Sciatic nerve (tissue), 2 donors: ENCODE measurements around the gene NFIB. TPM values are rescaled to one million over a fixed set of nuclear protein-coding genes. Genes with fewer than 3 reads are reported as not detected.

ENCODE experiments used
- ATAC-seq: fragments of 200-7000 bp; cut with Tn5 transposase; one replicate; pipeline ENCODE4 v1.9.1; 2020; ENCODE audit warnings: mild to moderate bottlenecking, moderate library complexity
- DNase-seq: peaks from one replicate; pipeline ENCODE4 v3.0.0-alpha.2; 2020; ENCODE audit warnings: low spot score
- intact Hi-C: fragments of 100-400 bp; cut with DNase I; formaldehyde crosslinking; loops from one replicate; pipeline ENCODE4 v1.14.2; 2022
- total RNA-seq: library from RNA; stranded (reverse); fragmentation: NEBNext Ultra II Directional; extraction: Animal tissue kit (Norgen Biotek cat#: 25700); gene quantifications from one replicate; pipeline ENCODE4 v1.2.1, GENCODE V29; 2021
- donor health status: DM: no; HTN: no; CAD: no.
- donor health status: DM: no; HTN: no; CAD: no.

Gene NFIB
- total RNA-seq, 1 donor from 2014 or later = 137 TPM

- DNase-seq (no peak), ATAC-seq (no peak)
- intact Hi-C loops = no loop called here
Observed at GRCh38 chr9:14148501-14149103, 165.3 kb downstream of the NFIB start.

- DNase-seq (no peak), ATAC-seq (no peak)
- intact Hi-C loops = no loop called here
Observed at GRCh38 chr9:14147738-14148137, 166.2 kb downstream of the NFIB start.

GRCh38 chr9:14146201-14146874 is 167.6 kb downstream of the NFIB start:
- intact Hi-C loops = no loop called here
- DNase-seq (no peak), ATAC-seq (no peak)

- no peak for ATAC-seq
- DNase-seq = no peak
- intact Hi-C loops = no loop called here
Observed at GRCh38 chr9:14144215-14144614, 169.7 kb downstream of the NFIB start.

- intact Hi-C loops = no loop called here
- DNase-seq = no peak
- no peak for ATAC-seq
Observed at GRCh38 chr9:14141699-14142098, 172.2 kb downstream of the NFIB start.

DNA sequence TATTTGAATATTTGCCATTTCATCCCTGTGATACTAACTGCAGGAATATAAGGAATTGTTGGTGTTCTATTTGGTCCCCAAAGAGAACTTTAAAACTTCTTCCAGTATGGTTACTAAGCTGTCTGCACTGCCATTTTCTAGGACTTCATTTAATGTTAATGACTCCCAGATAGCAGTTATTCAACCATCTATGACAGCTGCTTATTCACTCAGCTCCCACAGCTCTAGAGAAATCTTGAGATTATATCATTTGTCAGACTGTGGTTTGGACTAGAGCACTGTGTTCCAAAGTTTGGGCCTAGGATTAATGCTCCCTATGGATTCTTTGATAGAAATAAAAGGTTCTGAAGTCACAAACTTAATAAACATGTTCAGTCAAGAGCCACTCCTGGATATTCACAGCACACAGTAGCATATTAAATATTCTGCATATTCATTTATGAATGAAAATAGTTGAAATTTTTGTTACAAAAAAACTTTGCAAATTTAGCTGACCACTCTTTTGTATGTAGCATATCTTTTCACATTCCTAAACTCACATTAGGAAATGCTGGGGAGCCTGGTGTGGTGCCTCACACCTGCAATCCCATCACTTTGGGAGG is 173.7 kb downstream of the NFIB start:
- no peak for ATAC-seq
- DNase-seq = no peak
- intact Hi-C loops = no loop called here

GRCh38 chr9:14139287-14139686 is 174.7 kb downstream of the NFIB start:
- ATAC-seq (no peak), DNase-seq (no peak)
- intact Hi-C loops = no loop called here

DNA sequence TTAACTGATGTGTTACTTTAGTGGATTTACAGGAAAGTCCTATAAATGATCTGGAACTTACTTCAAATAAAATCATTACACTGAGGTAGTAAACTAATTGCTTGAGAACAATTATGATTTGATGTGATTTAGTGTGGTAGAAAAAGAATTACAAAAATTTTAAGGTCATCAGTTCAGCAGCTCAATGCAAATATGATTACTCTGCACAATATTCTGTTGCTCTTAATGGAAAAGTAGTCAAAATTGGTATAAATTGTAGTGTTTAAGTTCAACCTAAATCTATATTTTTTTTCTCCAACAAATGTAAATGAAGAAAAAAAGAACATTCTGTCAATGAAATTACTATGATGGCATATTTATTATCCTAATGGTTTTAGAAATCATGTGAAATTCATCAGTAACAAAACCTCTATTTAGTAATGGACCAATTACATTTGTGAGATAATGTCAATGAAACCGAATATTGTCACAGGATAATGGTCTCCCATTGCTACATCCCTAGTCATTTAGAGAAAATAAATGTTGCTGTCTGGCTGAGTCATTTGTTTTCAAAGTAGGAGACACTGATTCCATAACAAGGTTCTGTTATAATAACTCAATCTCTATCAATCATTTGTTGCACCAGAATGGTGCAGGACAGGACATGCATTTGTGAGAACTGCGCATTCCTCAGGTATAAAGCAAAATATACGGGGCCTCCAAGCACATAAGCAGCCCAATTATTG is 177.1 kb downstream of the NFIB start:
- ATAC-seq = no peak
- DNase-seq = no peak
- intact Hi-C loops = no loop called here

DNA sequence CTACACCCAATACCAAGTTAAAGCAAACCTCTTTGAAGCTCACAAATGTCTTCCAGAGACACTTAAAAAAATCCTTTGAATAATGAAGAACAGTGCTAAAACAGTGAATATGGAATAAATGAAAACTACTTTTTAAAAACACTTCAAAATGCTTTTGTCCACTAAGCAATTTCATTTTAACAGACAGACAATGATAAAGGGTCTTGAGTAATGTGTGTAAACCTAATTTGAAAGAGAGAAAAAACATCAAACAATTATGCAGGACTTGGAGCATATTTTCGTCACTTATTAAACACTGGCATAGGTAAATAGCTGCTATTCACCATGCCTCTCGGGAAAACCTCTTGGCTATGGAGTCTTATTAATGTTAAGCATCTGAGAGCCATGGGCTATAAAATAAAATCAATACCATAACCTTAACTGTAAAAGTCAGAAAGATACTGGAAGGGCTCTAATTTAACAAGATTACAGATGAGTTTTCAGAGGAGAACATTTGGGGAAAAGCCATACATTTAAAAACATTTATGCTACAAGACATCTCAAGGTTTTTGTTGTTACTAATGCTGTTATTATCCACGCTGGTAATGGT is 177.8 kb downstream of the NFIB start:
- DNase-seq (no peak), ATAC-seq (no peak)
- intact Hi-C loops = no loop called here

DNA sequence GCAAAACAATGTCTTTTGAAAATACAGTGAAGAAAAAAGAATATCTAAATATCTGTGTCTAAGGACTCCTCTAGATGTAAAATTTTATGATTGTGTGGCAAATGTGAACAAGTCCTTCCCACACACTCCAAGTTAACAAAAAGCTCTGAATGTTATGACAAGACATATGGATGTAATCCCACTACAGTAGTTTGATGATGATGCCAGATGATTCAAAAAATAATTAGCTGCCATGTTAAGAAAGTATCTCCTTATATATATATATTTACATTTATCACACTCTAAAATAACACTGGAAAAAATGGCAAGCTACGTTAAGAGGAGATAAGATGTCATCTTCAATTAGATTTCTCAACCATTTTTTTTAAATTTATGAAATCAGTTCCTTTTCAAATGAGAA is 178.5 kb downstream of the NFIB start:
- ATAC-seq = no peak
- intact Hi-C loops = no loop called here
- no peak for DNase-seq

- DNase-seq = no peak
- intact Hi-C loops = no loop called here
- ATAC-seq = peak; percentile 32
Observed at GRCh38 chr9:14133394-14133793, 180.5 kb downstream of the NFIB start.

DNA sequence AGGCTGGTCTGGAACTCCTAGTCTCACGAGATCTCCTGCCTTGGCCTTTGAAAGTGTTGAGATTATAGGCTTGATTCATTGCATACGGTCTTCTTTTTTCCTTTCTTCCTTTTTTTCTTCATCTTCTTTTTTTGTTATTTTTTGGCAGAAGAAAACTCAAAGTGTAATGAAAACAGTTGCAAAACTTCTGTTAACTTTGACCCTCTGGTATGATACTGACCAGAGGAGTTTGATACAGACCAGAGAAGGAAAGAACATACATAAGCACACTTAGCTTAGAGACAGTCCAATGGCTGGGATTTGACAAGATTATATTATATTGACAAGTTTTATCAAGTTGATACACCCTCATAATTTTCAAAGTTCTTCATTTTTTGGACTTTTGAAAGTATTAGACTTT is 181.2 kb downstream of the NFIB start:
- DNase-seq = no peak
- ATAC-seq = peak; percentile 76
- intact Hi-C loops = no loop called here

GRCh38 chr9:14131356-14132088 is 182.4 kb downstream of the NFIB start:
- intact Hi-C loops = no loop called here
- DNase-seq (no peak), ATAC-seq (no peak)

DNA sequence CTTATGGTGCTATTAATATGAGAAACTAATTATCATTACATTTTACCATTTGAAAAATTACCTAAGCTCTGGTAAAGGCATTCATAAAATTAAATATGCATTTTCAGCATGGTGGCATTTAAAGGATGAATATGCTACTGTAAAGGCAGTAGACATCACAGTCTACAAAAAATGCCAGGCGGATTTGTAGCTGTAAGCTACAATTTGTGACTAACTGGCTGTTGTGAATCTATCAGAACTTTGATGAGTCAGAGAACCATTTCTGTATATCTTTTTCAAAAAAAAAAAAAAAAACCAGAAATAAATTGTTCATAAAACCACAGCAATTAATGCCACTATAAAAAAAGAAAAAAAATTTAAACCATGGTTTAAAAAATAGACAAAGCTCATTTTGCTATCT is 186.3 kb downstream of the NFIB start:
- intact Hi-C loops = no loop called here
- no peak for ATAC-seq
- no peak for DNase-seq

DNA sequence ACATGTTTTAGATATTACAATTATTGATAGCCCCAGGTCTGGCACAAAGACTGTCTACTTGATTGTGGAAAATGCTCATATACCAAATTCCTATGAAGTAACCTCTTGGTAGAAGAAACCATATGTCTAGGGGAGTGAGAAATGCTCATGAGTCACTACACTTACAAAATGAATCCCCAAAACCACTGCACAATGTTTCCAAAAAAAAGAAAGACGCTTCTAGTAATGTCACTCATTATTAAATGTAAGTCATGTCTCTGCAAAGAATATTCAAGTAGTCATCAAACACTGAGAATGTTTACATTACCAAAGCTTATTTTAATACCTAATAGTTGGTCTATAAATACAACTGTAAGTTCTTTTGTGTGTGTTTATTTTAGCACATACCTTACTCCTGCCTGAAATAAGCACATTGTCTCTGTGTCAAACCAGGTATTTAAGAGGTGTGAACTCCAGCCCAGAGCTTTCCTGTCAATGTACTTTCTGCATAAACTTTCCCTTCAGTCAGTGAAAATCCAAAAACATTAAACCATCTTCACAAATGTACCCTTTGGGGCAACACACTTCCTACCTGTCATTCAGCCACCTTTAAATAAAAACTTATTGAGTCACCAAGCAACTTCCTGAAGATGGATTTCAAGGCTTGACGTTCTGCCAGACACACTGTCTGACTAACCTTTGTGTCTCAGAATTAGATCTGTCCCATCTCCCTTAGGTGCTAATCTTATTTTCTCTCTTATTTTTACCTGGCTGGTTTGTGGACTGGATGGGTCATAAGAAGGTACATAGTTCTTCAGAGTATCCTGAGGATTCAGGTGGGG is 194.0 kb downstream of the NFIB start:
- intact Hi-C loops = no loop called here
- no peak for DNase-seq
- ATAC-seq = no peak

- ATAC-seq = no peak
- DNase-seq = no peak
- intact Hi-C loops = no loop called here
Observed at GRCh38 chr9:14112226-14112625, 201.7 kb downstream of the NFIB start.

GRCh38 chr9:14111696-14112095 is 202.2 kb downstream of the NFIB start:
- no peak for DNase-seq
- ATAC-seq = no peak
- intact Hi-C loops = no loop called here

- ATAC-seq (no peak), DNase-seq (no peak)
- intact Hi-C loops = no loop called here
Observed at GRCh38 chr9:14107977-14108376, 206.0 kb downstream of the NFIB start.
